Endometrial microvascular endothelial cells (primary cell): Measurements from ENCODE around the gene CARD8. TPM values are rescaled to one million over a fixed set of nuclear protein-coding genes. Genes with fewer than 3 reads are reported as not detected.
"Not testable (repeated sequence)": the region's sequence is repeated elsewhere in the genome, so short reads cannot be mapped to it uniquely, and the experiment has no call there.

Experiments
- in situ Hi-C: cut with HindIII; loops from 2 replicates; pipeline ENCODE4 v1.10.0; 2017; ENCODE audit warnings: low sequenced_read_pairs, low pct_unique_long_range_greater_than_20kb; ENCODE audit errors: inconsistent ontology term
- total RNA-seq: library from RNA; depleted of rRNA; stranded (reverse); fragments of >200 nt; gene quantifications from one replicate; pipeline ENCODE4 v1.2.3, GENCODE V29; 2015; ENCODE audit errors: inconsistent ontology term

Gene CARD8
- 36.9 TPM for total RNA-seq

- in situ Hi-C loops: no loop called here
These were observed at the start of gene CARD8 for GRCh38 chr19:48255376-48256303. Gene CARD8 (minus strand): TSS chr19:48255912. CDS start chr19:48241020, 14,892 bp downstream.

GRCh38 chr19:48303866-48304265 is 48.2 kb upstream of the CARD8 start:
- in situ Hi-C loops: no loop called here

- in situ Hi-C loops: no loop called here
These were observed 47.7 kb upstream of the CARD8 start for GRCh38 chr19:48303367-48303766.

- in situ Hi-C loops: no loop called here
These were observed 46.9 kb upstream of the CARD8 start for GRCh38 chr19:48302600-48302959.

- in situ Hi-C loops: no loop called here
These were observed 46.3 kb upstream of the CARD8 start for GRCh38 chr19:48301886-48302599.

- in situ Hi-C loops: no loop called here
These were observed 42.3 kb upstream of the CARD8 start for GRCh38 chr19:48297975-48298374.

- in situ Hi-C loops: no loop called here
These were observed 41.4 kb upstream of the CARD8 start for GRCh38 chr19:48296963-48297734.

GRCh38 chr19:48295458-48295857 is 39.7 kb upstream of the CARD8 start:
- in situ Hi-C loops: no loop called here

GRCh38 chr19:48292798-48293197 is 37.1 kb upstream of the CARD8 start:
- in situ Hi-C loops: no loop called here

GRCh38 chr19:48291489-48291815 is 35.7 kb upstream of the CARD8 start:
- in situ Hi-C loops: not testable (repeated sequence)

- in situ Hi-C loops: no loop called here
These were observed 35.2 kb upstream of the CARD8 start for GRCh38 chr19:48290771-48291488.

GRCh38 chr19:48290401-48290770 is 34.7 kb upstream of the CARD8 start:
- in situ Hi-C loops: no loop called here

GRCh38 chr19:48287748-48288147 is 32.0 kb upstream of the CARD8 start:
- in situ Hi-C loops: no loop called here

- in situ Hi-C loops: no loop called here
These were observed 29.2 kb upstream of the CARD8 start for GRCh38 chr19:48284896-48285295.

- in situ Hi-C loops: no loop called here
These were observed 28.2 kb upstream of the CARD8 start for GRCh38 chr19:48283908-48284307.

GRCh38 chr19:48279747-48280146 is 24.0 kb upstream of the CARD8 start:
- in situ Hi-C loops: no loop called here

- in situ Hi-C loops: no loop called here
These were observed 19.2 kb upstream of the CARD8 start for GRCh38 chr19:48274938-48275337.

GRCh38 chr19:48274173-48274572 is 18.5 kb upstream of the CARD8 start:
- in situ Hi-C loops: no loop called here

- in situ Hi-C loops: no loop called here
These were observed 15.9 kb upstream of the CARD8 start for GRCh38 chr19:48271531-48272151.
